BE2C (cell line): ENCODE results near the gene OPRL1.

Source experiments
- DNase-seq: peaks from one replicate; pipeline ENCODE4 v3.0.0-alpha.2; 2020
- H3K27me3 ChIP-seq: fragments of 250-450 bp; sonication (Bioruptor Pico); 2 replicates; pipeline ENCODE4 v1.5.1; 2020; ENCODE audit warnings: mild to moderate bottlenecking
- H3K36me3 ChIP-seq: fragments of 250-450 bp; sonication (Bioruptor Pico); 2 replicates; pipeline ENCODE4 v1.5.1; 2020; ENCODE audit warnings: mild to moderate bottlenecking
- H3K4me1 ChIP-seq: fragments of 250-450 bp; sonication (Bioruptor Pico); 2 replicates; pipeline ENCODE4 v1.5.1; 2020
- H3K4me3 ChIP-seq: 2 replicates; pipeline ENCODE4 v1.5.1; 2011; ENCODE audit warnings: low read depth, low read length
- H3K9me3 ChIP-seq: fragments of 250-450 bp; sonication (Bioruptor Pico); 2 replicates; pipeline ENCODE4 v1.5.1; 2020
- TF ChIP-seq, protein P1 (sequence below): IDR thresholded peaks from 2 replicates; pipeline ENCODE4 v1.5.1; 2012; ENCODE audit warnings: mild to moderate bottlenecking, low read depth, low read length

Gene OPRL1

DNA sequence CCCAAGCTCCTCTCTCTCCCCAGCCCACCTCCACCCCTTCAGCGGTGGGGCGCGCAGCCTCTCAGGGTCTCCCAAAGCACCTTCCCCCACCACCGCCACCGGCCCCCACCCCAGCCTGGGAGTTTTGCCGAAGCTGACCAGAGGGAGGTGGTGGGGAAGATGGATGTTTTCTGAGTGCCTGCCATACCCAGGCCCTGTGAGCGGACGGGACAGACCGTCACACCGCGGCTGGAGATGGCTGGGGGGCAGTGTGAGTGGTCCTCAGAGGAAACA is 38.2 kb upstream of the OPRL1 start:
- peaks cover 6% of the 10 kb centered on the region; the same call in 1 of the 2 replicates for H3K27me3 ChIP-seq
- no peaks in the 10 kb centered on the region for H3K36me3 ChIP-seq
- H3K4me1 ChIP-seq: peaks cover 36% of the 10 kb centered on the region
- TF ChIP-seq, protein P1, sequence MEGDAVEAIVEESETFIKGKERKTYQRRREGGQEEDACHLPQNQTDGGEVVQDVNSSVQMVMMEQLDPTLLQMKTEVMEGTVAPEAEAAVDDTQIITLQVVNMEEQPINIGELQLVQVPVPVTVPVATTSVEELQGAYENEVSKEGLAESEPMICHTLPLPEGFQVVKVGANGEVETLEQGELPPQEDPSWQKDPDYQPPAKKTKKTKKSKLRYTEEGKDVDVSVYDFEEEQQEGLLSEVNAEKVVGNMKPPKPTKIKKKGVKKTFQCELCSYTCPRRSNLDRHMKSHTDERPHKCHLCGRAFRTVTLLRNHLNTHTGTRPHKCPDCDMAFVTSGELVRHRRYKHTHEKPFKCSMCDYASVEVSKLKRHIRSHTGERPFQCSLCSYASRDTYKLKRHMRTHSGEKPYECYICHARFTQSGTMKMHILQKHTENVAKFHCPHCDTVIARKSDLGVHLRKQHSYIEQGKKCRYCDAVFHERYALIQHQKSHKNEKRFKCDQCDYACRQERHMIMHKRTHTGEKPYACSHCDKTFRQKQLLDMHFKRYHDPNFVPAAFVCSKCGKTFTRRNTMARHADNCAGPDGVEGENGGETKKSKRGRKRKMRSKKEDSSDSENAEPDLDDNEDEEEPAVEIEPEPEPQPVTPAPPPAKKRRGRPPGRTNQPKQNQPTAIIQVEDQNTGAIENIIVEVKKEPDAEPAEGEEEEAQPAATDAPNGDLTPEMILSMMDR: no peak
- no peak overlapping the region for H3K4me3 ChIP-seq
- DNase-seq: no peak
- no peaks in the 10 kb centered on the region for H3K9me3 ChIP-seq

DNA sequence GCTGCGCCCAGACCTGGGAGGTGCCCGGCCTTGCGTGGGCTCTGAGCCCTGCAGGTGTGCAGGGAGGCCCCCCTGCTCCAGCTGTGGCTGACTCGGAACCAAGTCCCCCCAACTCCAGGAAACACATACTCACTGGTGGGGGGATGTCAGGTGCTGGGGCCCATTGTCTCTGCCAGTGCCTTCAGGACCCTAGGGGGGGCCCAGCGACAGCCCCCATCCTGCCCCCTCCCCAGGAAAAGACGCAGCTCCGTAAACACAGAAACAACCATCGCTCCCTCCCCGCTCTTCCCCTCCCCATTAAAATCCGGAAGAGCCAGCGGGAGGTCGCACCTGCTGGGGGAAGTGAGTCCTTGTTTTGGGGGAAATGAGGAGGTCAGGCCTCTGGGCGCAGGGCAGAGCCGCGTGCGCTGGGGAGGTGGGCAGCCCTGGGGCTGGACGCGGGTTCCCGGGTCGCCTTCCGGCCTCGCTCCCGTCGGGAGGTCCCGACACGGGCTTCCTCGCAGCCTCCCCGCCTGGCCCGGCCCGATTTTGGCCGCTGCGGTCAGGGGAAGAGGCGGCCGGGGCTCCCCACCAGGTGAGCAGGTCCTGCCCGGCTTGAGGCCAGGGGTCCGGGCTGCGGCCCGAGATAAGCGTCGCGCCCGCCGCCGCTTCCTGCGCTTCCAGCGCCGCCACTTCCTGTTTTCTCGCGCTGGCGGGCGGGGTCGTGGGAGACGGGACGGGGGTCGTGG is 37.7 kb upstream of the OPRL1 start:
- peaks cover 6% of the 10 kb centered on the region; the same call in 1 of the 2 replicates for H3K27me3 ChIP-seq
- no peak for DNase-seq

DNA sequence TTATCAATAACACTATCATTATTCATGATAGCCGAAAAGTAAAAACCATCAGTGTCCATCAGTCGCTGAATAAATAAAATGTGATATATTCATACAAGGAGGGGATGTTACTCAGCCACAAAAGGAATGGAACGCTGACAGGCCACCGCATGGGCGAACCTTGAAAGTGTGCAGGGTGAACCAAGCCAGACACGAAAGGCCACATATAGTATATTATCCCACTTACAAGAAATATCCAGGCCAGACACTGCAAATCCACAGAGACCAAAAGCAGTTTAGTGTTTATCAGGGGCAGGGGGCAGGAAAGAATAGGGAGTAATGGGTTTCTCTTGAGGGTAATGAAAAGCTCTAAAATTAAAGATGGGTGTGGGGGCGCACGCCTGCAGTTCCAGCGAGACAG is 36.1 kb upstream of the OPRL1 start:
- H3K4me3 ChIP-seq: no peak overlapping the region
- no peaks in the 10 kb centered on the region for H3K36me3 ChIP-seq
- TF ChIP-seq, protein P1: no peak
- no peak for DNase-seq
- H3K9me3 ChIP-seq: no peaks in the 10 kb centered on the region
- H3K27me3 ChIP-seq: peaks cover 16% of the 10 kb centered on the region
- peaks cover 25% of the 10 kb centered on the region for H3K4me1 ChIP-seq

More for the DNA sequence above, 37.7 kb upstream of the OPRL1 start:
- Histone ChIP-seq H3K4me1 (peaks cover 31% of the 10 kb centered on the region), H3K9me3 (no peaks in the 10 kb centered on the region), H3K4me3 (peak overlapping the region; percentile 44), H3K36me3 (no peaks in the 10 kb centered on the region)
- TF ChIP-seq, protein P1: no peak

DNA sequence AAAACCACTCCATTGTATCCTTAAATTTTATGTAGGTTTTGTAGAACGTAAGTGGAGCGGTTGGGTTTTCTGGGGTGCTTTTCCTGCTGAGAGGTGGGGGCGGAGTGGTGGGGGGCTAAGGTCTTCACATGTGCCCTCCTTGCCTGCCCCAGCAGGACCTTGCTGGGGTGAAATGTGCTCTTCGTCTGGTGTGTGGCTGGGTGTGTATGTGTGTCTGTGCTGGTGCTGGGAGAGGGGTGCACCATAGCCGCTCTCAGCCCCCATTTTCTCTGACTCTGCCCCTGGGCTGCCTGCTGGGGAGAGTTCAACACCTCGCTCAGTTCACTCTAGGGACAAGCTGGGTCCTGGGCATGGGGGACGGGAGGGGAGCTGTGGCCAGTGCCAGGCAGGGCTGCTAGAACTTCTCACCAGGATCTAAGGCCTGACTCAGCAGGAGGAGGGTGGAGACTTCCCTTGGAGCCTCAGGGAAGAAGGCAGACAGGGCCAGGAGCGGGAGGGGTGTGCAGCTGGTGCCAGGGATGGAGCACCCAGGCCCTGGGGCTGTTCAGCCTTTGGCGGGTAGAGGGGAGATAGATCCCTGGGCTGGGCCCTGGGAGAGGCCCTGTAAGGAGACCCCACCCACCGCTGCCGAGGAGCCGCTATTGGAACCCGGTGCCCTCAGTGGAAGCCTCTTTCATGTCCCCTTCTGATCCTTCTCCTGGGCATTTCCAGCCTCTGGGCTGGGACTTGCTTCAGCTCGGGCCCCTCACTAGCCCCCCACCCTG is 35.2 kb upstream of the OPRL1 start:
- Histone ChIP-seq H3K9me3 (no peaks in the 10 kb centered on the region), H3K27me3 (peaks cover 16% of the 10 kb centered on the region), H3K4me3 (no peak overlapping the region), H3K36me3 (no peaks in the 10 kb centered on the region), H3K4me1 (peaks cover 21% of the 10 kb centered on the region)
- TF ChIP-seq, protein P1: no peak
- DNase-seq: peak; percentile 68

DNA sequence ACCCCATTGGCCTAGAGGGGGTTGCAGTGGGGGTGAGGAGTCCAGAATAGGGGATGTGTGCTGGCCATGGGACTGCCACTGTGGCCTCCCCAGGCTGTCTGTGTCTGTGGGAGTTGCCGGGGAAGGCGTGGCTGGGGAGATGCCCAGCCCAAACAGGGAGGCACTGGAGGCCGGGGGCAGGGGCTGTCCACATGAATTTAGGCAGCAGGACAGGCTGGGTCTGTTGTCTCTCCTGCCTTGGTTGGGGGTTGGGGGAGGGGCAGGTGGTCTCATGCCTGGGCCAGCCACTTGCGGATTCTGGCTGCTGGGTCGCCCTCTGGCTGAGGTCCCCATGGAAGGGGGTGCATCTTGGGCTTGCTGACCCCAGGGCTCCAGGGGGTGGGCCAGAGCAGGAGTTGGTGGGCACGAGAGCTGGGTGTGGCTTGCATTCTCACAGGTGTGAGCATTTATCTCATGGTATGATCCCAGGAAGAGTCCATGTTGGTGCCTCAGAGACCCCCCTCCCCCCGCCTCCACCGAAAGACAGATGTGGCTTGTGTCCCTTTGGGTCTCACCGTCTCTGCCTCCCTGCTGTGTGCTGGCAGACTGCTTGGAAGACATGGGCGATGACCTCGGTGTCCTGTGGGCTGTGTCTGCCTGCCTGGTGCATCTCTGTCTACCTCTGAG is 34.4 kb upstream of the OPRL1 start:
- Histone ChIP-seq H3K27me3 (peaks cover 16% of the 10 kb centered on the region), H3K9me3 (no peaks in the 10 kb centered on the region), H3K4me3 (no peak overlapping the region), H3K36me3 (no peaks in the 10 kb centered on the region), H3K4me1 (peaks cover 21% of the 10 kb centered on the region)
- DNase-seq: peak; percentile 30
- TF ChIP-seq, protein P1: no peak
